Measurements from ENCODE around the gene SIPA1L3.
A peak's percentile ranks its signal among the peaks of the same experiment; 100 is the strongest.
"Not testable (repeated sequence)": the region's sequence is repeated elsewhere in the genome, so short reads cannot be mapped to it uniquely, and the experiment has no call there.

Gene SIPA1L3, protein sequence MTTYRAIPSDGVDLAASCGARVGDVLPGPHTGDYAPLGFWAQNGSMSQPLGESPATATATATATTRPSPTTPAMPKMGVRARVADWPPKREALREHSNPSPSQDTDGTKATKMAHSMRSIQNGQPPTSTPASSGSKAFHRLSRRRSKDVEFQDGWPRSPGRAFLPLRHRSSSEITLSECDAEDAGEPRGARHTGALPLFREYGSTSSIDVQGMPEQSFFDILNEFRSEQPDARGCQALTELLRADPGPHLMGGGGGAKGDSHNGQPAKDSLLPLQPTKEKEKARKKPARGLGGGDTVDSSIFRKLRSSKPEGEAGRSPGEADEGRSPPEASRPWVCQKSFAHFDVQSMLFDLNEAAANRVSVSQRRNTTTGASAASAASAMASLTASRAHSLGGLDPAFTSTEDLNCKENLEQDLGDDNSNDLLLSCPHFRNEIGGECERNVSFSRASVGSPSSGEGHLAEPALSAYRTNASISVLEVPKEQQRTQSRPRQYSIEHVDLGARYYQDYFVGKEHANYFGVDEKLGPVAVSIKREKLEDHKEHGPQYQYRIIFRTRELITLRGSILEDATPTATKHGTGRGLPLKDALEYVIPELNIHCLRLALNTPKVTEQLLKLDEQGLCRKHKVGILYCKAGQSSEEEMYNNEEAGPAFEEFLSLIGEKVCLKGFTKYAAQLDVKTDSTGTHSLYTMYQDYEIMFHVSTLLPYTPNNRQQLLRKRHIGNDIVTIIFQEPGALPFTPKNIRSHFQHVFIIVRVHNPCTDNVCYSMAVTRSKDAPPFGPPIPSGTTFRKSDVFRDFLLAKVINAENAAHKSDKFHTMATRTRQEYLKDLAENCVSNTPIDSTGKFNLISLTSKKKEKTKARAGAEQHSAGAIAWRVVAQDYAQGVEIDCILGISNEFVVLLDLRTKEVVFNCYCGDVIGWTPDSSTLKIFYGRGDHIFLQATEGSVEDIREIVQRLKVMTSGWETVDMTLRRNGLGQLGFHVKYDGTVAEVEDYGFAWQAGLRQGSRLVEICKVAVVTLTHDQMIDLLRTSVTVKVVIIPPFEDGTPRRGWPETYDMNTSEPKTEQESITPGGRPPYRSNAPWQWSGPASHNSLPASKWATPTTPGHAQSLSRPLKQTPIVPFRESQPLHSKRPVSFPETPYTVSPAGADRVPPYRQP (N-terminal part only)

DNA sequence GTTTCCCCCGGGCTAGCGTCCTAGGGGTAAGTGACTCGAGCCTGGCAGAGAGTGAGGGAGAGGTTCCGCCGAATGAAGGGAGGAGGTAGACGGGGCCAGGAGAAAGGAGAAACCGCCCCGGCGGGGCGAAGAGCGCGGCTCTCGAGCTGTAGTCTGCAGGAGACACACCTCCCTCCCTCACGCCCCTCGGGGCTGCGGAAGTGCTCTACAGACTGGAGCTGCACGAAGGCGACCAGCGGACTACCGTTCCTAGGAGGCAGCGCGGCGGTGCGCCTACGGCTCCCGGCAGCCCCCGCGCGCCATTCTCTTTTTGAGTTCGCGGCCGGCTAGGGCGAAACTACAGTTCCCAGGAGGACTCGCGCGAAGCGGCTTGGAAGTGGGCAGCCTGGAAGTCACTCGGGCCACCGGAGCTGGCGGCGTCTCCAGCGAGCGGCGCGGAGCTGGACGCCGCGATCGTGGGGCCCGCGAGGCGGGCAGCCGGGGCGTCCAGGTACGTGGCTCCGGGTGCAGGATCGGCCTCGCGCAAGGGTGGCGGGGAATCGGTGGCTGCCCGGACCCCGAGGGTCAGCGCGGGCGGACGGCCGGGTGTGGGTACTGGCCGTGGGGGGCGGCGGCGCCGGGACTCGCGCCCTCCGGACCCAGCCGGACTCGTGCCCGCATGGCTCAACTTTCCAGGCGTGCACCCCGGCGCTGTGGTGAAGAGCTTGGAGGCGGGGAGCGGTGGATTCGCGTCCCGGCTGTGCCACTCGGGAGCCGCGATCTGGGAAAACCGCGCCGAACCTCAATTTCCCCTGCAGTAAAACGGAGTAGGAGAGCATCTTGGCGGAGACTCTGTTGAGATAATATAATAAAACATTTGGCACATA lies at the start of gene SIPA1L3:
Gene SIPA1L3 (plus strand): TSS at position 340 of the 866 bp plus-strand sequence. CDS start 174,358 bp downstream, outside the sequence.
- DNase-seq (ENCODE audit: low read depth, low spot score), result peak; percentile 89

- DNase-seq (ENCODE audit: low read depth, low spot score), result no peak
These were observed 42.5 kb upstream of the SIPA1L3 start for GRCh38 chr19:37864501-37864900.

- DNase-seq (ENCODE audit: low read depth, low spot score), result not testable (repeated sequence)
These were observed 41.1 kb upstream of the SIPA1L3 start for GRCh38 chr19:37865930-37866329.

- no peak for DNase-seq (ENCODE audit: low read depth, low spot score)
These were observed 39.2 kb upstream of the SIPA1L3 start for GRCh38 chr19:37867831-37868230.

GRCh38 chr19:37869766-37870340 lies 37.2 kb upstream of the SIPA1L3 start:
- no peak for DNase-seq (ENCODE audit: low read depth, low spot score)

- DNase-seq (ENCODE audit: low read depth, low spot score), result no peak
These were observed 34.6 kb upstream of the SIPA1L3 start for GRCh38 chr19:37872383-37872782.

- no peak for DNase-seq (ENCODE audit: low read depth, low spot score)
These were observed 32.2 kb upstream of the SIPA1L3 start for GRCh38 chr19:37874784-37875183.

DNA sequence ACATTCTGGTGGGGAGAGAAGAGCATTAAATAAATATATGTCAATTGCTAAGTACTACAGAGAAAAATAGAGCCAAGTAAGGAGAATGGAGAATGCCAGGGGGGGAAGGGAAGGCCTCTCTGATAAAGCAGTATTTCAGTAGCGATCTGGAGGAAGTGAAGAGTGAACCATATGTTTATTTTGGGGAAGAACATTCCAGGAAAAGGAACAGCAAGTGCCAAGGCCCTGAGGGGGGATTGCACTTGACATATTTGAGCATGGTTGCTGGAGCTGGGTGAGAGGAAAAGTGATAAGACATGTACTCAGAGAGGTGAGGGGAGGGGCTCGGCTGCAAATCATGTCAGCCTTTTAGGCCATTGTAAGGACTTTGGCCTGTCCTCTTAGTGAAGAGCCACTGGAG lies 31.0 kb upstream of the SIPA1L3 start:
- no peak for DNase-seq (ENCODE audit: low read depth, low spot score)

GRCh38 chr19:37877147-37877546 lies 29.9 kb upstream of the SIPA1L3 start:
- no peak for DNase-seq (ENCODE audit: low read depth, low spot score)

DNA sequence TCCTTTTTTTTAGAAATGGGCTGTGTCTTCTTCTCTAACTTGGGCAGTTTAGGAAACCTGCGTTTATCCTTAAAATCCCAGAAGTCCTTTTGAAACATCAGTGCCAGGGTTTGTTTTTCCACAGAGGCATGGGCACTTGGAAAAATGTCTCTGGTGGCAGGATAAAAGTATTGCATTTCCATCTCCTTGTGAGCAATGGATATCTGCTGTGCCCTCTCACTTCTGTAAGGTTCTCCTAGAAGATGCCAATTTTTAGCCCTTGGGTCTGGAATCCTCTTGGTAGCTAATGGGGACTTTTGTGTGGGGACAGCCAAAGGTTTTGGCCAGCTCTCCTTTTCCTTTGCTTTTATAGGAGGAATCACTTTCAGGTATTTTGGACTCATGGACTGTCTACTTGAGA lies 21.6 kb upstream of the SIPA1L3 start:
- no peak for DNase-seq (ENCODE audit: low read depth, low spot score)

- no peak for DNase-seq (ENCODE audit: low read depth, low spot score)
These were observed 20.4 kb upstream of the SIPA1L3 start for GRCh38 chr19:37886571-37886970.

- DNase-seq (ENCODE audit: low read depth, low spot score), result no peak
These were observed 13.0 kb upstream of the SIPA1L3 start for GRCh38 chr19:37893845-37894575.

- no peak for DNase-seq (ENCODE audit: low read depth, low spot score)
These were observed 10.8 kb upstream of the SIPA1L3 start for GRCh38 chr19:37896180-37896579.

- DNase-seq (ENCODE audit: low read depth, low spot score), result no peak
These were observed 7.6 kb upstream of the SIPA1L3 start for GRCh38 chr19:37899453-37899852.

DNA sequence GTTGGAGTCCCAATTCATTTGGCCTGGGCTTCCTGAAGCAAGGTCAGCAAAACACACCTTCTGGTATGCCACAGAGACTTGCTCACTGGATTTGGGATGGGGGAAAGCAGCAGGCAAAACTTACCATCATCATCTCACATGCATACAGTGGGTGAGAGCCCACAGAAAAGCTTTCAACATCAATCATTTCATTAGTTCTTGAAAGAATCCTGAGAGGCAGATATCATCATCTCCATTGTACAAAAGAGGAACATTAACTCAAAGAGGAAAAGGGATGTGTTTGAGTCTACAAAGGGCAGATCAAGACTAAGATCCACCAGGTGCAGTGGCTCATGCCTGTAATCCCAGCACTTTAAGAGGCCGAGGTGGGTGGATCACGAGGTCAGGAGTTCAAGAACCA lies 7.0 kb upstream of the SIPA1L3 start:
- DNase-seq (ENCODE audit: low read depth, low spot score), result no peak

DNA sequence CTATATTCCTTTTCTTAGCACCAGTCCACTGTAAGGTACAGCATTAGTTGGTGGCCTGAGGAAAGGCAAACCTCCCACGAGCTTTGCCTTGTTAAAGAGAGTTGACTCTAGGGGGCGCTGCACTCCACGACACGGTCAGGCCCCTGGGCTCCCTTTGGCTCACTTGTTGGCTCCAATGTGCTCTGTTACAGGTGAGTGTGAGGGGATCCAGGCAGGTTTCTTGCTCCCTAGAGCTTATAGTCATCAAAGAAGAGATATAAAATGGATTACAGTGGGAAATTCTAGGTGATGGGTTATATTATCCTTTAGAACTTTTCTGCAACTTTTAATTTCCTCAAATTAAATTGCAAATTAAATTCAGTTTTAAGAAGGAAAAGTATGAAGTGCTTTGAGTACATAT lies 4.3 kb upstream of the SIPA1L3 start:
- no peak for DNase-seq (ENCODE audit: low read depth, low spot score)

DNA sequence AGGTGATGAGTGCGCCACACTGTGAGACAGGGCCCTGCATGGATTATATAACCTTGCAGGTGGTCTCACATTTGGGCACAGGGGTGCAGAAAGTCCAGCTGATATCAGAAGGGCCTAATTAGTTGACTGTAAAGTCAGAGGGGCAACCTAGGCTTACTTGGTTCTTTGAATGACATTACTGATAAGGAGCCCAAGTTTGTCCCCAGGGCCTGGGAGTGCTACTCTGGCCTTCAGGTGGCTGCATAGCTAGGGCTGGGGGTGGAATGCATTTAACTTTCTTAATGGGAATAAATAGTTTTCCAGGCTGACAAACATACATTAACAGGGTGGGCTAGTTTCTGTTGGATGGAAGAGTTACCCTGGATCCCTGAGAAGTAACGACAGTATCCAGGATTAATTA lies 3.9 kb upstream of the SIPA1L3 start:
- no peak for DNase-seq (ENCODE audit: low read depth, low spot score)

DNA sequence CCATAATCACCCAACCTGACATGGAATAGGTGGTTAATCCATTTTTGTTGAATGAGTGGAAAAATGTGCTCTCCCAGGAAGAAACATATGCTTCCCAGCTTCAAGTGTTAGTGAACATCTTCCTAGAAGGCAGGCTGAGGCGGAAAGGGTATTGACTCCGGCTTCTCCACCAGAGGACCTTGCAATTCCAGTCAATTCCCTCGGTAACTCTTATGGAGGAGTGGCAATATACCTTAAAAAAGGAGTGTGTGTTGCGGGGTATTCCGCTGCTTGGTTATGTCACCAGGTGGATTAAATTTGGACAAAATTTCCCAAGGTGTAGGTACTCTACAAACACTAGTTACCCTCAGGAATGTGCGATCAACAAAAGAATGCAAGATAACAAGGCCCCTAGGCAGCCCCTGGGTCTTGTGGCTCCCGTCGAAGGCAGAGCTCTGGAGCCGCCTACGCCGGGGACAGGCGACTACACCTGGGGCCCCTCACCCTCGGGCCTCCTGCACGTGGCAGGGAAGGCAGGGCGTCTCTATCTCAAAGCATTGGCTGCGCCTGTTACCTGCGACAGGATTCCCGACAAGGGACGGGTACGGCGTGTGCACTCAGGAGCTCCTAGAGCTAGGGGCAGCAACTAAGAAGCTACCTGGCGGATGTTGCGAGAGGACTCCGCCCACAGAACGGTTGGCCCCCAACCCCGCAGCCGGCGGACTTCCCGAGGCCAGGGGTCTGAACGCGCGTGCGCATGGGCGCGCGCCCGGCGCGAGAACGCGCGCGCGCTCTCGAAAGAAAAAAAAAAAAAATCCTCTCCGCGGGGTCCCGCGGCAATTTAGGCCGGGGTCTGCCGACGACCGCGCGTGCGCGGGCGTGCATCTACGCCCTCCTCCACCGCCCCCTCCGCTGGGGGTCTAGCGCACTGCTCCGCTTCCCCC lies 801 bp upstream of the SIPA1L3 start, which contains the start of gene WDR87:
Gene WDR87 (minus strand): TSS at position 649 of the 923 bp plus-strand sequence. CDS start 8,355 bp downstream, outside the sequence.
- DNase-seq (ENCODE audit: low read depth, low spot score), result no peak
